Measurements from ENCODE around the gene DGKQ. TPM values are rescaled to one million over a fixed set of nuclear protein-coding genes. Genes with fewer than 3 reads are reported as not detected.
A peak's percentile ranks its signal among the peaks of the same experiment; 100 is the strongest.

Gene DGKQ
- total and polyA plus RNA-seq, 2 of the 13 experiments (the other 11 are each of a cell fraction or from before 2014, with no cell fraction given), result 4.5 to 7.2 TPM

DNA sequence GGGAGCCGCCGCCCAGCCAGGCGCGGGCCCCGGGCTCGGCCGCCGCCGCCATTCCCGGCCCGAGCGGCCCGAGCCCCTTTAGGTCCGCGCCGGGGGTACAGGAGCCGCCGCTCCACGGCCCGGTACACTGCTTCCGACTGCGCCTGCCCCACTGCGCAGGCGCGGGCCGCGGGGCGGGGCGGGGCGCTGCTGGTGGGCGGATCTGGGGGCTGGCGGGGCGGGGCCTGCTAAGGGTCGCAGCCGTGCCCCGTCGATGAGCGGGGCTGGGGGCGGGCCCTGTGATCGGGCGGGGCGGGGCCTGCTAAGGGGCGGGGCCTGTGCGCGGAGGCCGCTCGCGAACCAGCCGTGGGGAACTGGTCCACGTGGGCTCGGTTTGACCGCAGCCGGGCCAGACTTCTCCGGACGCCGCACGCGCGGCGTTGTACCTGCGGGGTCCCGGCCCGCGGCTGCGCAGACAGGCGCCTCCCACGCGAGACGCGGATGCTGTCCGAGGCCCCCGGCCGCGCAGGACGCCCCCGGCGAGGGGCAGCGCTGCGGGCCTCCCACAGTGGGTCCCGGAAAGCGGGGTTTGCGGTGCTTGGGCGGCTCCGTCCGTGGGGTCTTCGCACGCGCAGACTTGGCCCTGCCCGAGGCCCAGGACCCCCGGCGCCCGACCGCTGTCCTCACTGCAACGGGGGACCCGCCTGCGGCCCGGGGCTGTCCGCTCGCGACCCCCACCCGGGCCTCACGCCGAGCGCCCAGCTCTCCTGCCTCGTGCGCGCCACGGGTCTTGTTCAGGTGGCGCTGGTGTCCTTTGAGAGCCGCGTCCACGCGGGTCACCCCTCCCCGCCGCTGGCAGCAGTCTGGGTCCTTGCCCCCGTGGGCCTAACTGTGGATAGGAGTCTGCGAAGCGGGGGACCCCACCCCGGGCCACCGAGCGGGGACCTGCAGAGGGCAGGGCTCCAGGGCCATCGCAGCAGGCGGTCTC, at the start of gene DGKQ (continued):
- TF ChIP-seq, protein P1, sequence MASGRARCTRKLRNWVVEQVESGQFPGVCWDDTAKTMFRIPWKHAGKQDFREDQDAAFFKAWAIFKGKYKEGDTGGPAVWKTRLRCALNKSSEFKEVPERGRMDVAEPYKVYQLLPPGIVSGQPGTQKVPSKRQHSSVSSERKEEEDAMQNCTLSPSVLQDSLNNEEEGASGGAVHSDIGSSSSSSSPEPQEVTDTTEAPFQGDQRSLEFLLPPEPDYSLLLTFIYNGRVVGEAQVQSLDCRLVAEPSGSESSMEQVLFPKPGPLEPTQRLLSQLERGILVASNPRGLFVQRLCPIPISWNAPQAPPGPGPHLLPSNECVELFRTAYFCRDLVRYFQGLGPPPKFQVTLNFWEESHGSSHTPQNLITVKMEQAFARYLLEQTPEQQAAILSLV (CRISPR knock-in tag; IDR thresholded peaks at IDR 0.05; ENCODE audit: borderline replicate concordance), result no peak
- TF ChIP-seq ZNF780A (CRISPR knock-in tag; IDR thresholded peaks at IDR 0.05), result no peak
- TF ChIP-seq ZNF407 (CRISPR knock-in tag; IDR thresholded peaks at IDR 0.05; ENCODE audit: not compliant biosample characterization), result peak; percentile 76
- TF ChIP-seq MXI1 (IDR thresholded peaks at IDR 0.05; ENCODE audit: borderline replicate concordance, low read depth, low read length), result peak; percentile 17; the same call in 1 of the 3 replicates
- TF ChIP-seq, protein P2, sequence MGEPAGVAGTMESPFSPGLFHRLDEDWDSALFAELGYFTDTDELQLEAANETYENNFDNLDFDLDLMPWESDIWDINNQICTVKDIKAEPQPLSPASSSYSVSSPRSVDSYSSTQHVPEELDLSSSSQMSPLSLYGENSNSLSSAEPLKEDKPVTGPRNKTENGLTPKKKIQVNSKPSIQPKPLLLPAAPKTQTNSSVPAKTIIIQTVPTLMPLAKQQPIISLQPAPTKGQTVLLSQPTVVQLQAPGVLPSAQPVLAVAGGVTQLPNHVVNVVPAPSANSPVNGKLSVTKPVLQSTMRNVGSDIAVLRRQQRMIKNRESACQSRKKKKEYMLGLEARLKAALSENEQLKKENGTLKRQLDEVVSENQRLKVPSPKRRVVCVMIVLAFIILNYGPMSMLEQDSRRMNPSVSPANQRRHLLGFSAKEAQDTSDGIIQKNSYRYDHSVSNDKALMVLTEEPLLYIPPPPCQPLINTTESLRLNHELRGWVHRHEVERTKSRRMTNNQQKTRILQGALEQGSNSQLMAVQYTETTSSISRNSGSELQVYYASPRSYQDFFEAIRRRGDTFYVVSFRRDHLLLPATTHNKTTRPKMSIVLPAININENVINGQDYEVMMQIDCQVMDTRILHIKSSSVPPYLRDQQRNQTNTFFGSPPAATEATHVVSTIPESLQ (CRISPR knock-in tag; conservative IDR thresholded peaks at IDR 0.05), result no peak
- TF ChIP-seq RFX5 (IDR thresholded peaks at IDR 0.05; ENCODE audit: low read depth, low read length), result no peak
